Measurements from ENCODE around the gene THNSL1. TPM values are rescaled to one million over a fixed set of nuclear protein-coding genes. Genes with fewer than 3 reads are reported as not detected.

The THNSL1 gene
- total and polyA plus RNA-seq, 2 of the 8 experiments (the other 6 are each of a cell fraction or from before 2014, with no cell fraction given), result 1.4 to 3.1 TPM

GRCh38 chr10:25071227-25071626 is 54.8 kb downstream of the THNSL1 start (continued):
- TF ChIP-seq FOSL1 (IDR thresholded peaks at IDR 0.05; ENCODE audit: insufficient read depth, low read depth, low read length) (no peak), CHD7 (IDR thresholded peaks at IDR 0.05; ENCODE audit: insufficient replicate concordance, low read length) (no peak), USF2 (IDR thresholded peaks at IDR 0.05; ENCODE audit: low read length) (no peak), TAF1 (IDR thresholded peaks at IDR 0.05; ENCODE audit: low read depth, low read length) (no peak), SP4 (IDR thresholded peaks at IDR 0.05; ENCODE audit: low read length) (no peak), POLR2AphosphoS5 (IDR thresholded peaks at IDR 0.05; ENCODE audit: low read depth, low read length) (no peak)
